Measurements from ENCODE around the gene ZBTB40. TPM values are rescaled to one million over a fixed set of nuclear protein-coding genes. Genes with fewer than 3 reads are reported as not detected.

Gene ZBTB40
- total RNA-seq, 4 donors from 2014 or later: 25.7 to 38.0 (median 32.5) TPM

DNA sequence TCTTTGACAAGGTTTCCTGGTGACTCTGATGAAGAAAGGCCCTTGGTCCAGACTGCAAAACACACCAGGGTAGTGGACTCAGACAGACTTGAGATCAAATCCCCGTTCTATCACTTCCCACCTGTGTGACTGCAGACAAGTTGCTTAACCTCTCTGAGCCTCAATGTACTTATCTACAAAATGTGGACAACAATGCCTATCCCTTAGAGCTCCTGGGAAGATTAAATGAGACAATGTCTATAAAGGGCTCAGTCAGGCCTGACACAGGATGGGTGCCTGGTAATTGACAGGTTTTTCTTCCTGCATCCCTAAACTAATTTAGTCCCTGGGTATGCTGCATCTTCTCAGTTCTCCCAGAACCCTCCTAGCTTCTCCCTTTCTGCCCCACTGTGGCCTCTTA, 37.9 kb upstream of the ZBTB40 start:
- Histone ChIP-seq H3K27me3 (no peaks in the 10 kb centered on the region), H3K4me3 (no peak overlapping the region), H3K27ac (peak overlapping the region in 2 of 4 donors; percentile 28 to 41), H3K36me3 (no peaks in the 10 kb centered on the region), H3K9me3 (no peaks in the 10 kb centered on the region), H3K4me1 (no peaks in the 10 kb centered on the region)
- TF ChIP-seq POLR2A (IDR thresholded peaks at IDR 0.05): no peak
- TF ChIP-seq, protein P1, sequence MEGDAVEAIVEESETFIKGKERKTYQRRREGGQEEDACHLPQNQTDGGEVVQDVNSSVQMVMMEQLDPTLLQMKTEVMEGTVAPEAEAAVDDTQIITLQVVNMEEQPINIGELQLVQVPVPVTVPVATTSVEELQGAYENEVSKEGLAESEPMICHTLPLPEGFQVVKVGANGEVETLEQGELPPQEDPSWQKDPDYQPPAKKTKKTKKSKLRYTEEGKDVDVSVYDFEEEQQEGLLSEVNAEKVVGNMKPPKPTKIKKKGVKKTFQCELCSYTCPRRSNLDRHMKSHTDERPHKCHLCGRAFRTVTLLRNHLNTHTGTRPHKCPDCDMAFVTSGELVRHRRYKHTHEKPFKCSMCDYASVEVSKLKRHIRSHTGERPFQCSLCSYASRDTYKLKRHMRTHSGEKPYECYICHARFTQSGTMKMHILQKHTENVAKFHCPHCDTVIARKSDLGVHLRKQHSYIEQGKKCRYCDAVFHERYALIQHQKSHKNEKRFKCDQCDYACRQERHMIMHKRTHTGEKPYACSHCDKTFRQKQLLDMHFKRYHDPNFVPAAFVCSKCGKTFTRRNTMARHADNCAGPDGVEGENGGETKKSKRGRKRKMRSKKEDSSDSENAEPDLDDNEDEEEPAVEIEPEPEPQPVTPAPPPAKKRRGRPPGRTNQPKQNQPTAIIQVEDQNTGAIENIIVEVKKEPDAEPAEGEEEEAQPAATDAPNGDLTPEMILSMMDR (IDR thresholded peaks at IDR 0.05): no peak
- no peak for DNase-seq

DNA sequence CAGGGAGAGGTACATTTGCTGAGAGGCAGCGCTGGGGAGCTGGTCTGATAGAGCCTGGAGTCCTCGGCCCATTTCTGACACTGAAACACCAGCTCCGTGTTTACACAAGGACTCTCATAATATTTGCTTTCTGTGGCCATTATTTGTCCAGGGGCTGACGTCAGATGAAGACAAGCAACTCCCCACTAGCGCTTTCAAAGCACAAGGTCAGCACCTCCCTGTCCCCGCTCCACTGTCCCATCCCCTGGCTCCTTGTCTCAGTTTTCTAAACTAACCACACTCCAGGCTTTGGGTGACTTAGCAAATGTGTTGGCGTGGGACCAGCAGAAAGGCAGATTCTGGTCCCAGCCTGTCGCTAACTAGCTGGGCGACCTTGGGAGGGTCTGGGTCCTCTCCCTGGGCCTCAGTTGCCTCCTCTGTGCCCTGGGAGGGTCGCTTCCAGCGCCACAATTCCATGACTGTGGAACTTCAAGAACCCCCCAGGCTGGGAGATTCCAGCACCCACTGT, 37.4 kb upstream of the ZBTB40 start:
- TF ChIP-seq POLR2A (IDR thresholded peaks at IDR 0.05): no peak
- TF ChIP-seq, protein P1 (IDR thresholded peaks at IDR 0.05): no peak
- H3K27ac ChIP-seq: peak overlapping the region in 2 of 4 donors; percentile 28 to 41
- no peaks in the 10 kb centered on the region for H3K4me1 ChIP-seq

DNA sequence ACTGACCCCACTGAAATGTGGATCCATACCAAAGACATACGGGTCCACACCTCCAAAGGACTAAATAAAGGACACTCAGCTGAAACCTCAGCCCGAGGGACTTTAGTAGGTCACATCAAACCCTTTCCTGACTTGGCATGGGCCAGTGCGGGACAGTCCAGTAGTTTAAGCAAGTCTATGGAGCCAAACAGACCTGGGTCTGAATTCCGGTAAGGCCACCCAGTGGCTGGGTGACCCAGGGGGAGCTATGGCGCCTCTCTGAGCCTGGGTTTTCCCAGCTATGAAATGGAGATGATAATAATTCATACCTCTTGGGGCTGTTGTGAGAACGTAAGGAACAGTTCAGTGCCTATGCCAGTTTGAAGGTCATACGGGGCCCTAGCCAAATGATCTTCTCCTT, 36.2 kb upstream of the ZBTB40 start:
- Histone ChIP-seq H3K4me1 (no peaks in the 10 kb centered on the region), H3K27ac (no peak overlapping the region), H3K4me3 (no peak overlapping the region), H3K36me3 (no peaks in the 10 kb centered on the region), H3K27me3 (no peaks in the 10 kb centered on the region), H3K9me3 (no peaks in the 10 kb centered on the region)
- TF ChIP-seq, protein P1 (IDR thresholded peaks at IDR 0.05): no peak
- TF ChIP-seq POLR2A (IDR thresholded peaks at IDR 0.05): no peak
- DNase-seq: no peak

More for the DNA sequence above, 37.4 kb upstream of the ZBTB40 start:
- DNase-seq: peak in 1 of 3 donors; percentile 55
- H3K27me3 ChIP-seq: no peaks in the 10 kb centered on the region
- H3K4me3 ChIP-seq: no peak overlapping the region
- H3K9me3 ChIP-seq: no peaks in the 10 kb centered on the region
- H3K36me3 ChIP-seq: no peaks in the 10 kb centered on the region

DNA sequence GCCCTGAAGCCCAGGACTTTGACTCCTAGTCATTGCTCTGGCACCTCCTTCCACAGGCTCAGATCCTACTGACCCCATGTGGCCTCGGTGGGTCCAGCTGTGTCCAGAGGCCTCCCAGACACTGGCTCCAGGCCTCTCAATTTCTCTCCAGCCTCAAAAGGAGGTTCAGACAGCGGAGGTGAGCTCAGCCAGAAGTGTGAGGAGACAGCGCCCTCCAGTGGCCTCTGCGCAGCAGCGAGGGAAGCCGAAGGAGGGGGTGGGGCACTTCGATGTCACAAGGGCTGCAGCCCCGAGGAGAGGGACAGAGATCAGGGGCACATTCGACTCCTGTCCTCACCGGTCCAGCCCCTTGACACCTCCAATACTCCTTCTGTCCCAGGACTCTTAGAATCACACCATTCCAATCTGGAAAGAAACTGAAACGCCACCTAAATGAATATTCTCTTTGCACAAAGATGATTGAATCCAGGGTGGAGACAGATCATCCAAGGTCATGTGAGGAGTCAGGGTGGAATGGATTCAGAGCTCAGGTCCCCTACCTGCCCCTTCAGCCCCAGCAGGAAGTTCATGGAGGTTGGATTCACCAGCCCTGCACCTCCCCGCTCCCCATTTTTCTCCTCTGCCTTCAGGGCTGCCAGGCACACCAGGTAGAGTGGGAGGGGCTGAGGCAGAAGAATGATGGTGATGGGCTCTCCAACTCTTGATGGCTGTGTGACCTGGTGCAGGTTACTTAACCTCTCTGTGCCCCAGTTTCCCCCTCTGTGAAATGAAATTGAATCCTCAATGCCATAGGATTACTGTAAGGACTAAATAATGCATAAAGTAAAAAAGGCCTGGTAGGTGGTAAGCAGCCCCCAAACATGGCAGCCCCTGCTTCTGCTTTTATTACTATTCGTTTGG, 34.8 kb upstream of the ZBTB40 start:
- H3K9me3 ChIP-seq: no peaks in the 10 kb centered on the region
- H3K27ac ChIP-seq: no peak overlapping the region
- no peak overlapping the region for H3K4me3 ChIP-seq
- no peaks in the 10 kb centered on the region for H3K4me1 ChIP-seq
- no peak for TF ChIP-seq POLR2A (IDR thresholded peaks at IDR 0.05)
- TF ChIP-seq, protein P1 (IDR thresholded peaks at IDR 0.05): peak in 5 of 6 experiments; percentile 23 to 90 (median 81)
- H3K36me3 ChIP-seq: no peaks in the 10 kb centered on the region
- H3K27me3 ChIP-seq: no peaks in the 10 kb centered on the region
- DNase-seq: peak; percentile 31 to 86 (median 79)

DNA sequence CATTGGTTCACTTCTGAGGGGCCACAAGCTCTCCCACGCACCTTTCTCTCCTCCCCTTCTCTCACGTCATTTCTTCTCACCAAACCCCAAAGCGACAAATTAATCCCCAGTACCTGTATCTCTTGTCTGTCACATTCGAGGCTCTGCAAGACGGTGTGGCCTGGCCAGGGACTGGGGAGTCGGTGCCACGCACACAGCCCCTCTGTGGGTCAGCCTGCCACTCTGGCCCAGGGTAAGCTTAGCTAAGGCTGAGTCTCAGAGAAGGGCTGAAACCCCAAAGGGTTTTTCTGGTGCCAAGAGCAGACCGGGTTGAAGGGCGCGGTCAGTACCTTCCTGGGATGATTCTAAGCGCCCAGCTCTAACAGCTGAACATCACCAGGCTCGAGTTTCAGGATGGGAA, 34.2 kb upstream of the ZBTB40 start:
- no peaks in the 10 kb centered on the region for H3K36me3 ChIP-seq
- no peaks in the 10 kb centered on the region for H3K4me1 ChIP-seq
- no peak overlapping the region for H3K4me3 ChIP-seq
- no peaks in the 10 kb centered on the region for H3K9me3 ChIP-seq
- TF ChIP-seq, protein P1 (IDR thresholded peaks at IDR 0.05): no peak
- TF ChIP-seq POLR2A (IDR thresholded peaks at IDR 0.05): no peak
- DNase-seq: no peak
- H3K27me3 ChIP-seq: no peaks in the 10 kb centered on the region
- no peak overlapping the region for H3K27ac ChIP-seq

Data from Peyer's patch (tissue), 4 donors.